Smooth muscle cell (in vitro differentiated cells): ENCODE measurements around the gene SCUBE1. TPM values are rescaled to one million over a fixed set of nuclear protein-coding genes. Genes with fewer than 3 reads are reported as not detected.

ENCODE experiments used
- DNase-seq: peaks from one replicate; lab custom pipeline; 2025; ENCODE audit not compliant: unreplicated experiment; lab: John Stamatoyannopoulos, UW
- H2AFZ ChIP-seq: fragments of 200-600 bp; sonication (generic); 2 replicates; pipeline ENCODE4 v1.6.0; 2016; ENCODE audit warnings: antibody characterized with exemption, low read depth, mild to moderate bottlenecking
- H3F3A ChIP-seq: fragments of 200-600 bp; sonication (generic); 2 replicates; pipeline ENCODE4 v1.6.0; 2017; ENCODE audit warnings: antibody characterized with exemption, low read depth
- H3K27ac ChIP-seq: fragments of 200-600 bp; sonication (generic); 2 replicates; pipeline ENCODE4 v1.5.1; 2016; ENCODE audit warnings: low read depth, mild to moderate bottlenecking
- H3K27me3 ChIP-seq: fragments of 200-600 bp; sonication (generic); 2 replicates; pipeline ENCODE4 v1.6.1; 2016; ENCODE audit warnings: low read depth, mild to moderate bottlenecking
- H3K36me3 ChIP-seq: fragments of 200-600 bp; sonication (generic); 2 replicates; pipeline ENCODE4 v1.5.1; 2016; ENCODE audit warnings: low read depth
- H3K4me1 ChIP-seq: fragments of 200-600 bp; sonication (generic); 2 replicates; pipeline ENCODE4 v1.5.1; 2016; ENCODE audit warnings: low read depth
- H3K4me2 ChIP-seq: fragments of 200-600 bp; sonication (generic); 2 replicates; pipeline ENCODE4 v1.6.0; 2016; ENCODE audit warnings: mild to moderate bottlenecking
- H3K4me3 ChIP-seq: fragments of 200-600 bp; sonication (generic); 2 replicates; pipeline ENCODE4 v1.5.1; 2016; ENCODE audit warnings: mild to moderate bottlenecking
- H3K79me2 ChIP-seq: fragments of 200-600 bp; sonication (generic); 2 replicates; pipeline ENCODE4 v1.6.0; 2016; ENCODE audit warnings: low read depth, mild to moderate bottlenecking
- H3K9ac ChIP-seq: fragments of 200-600 bp; sonication (generic); 2 replicates; pipeline ENCODE4 v1.6.0; 2016; ENCODE audit warnings: low read depth
- H3K9me3 ChIP-seq: fragments of 200-600 bp; sonication (generic); replicated peaks from 2 replicates; pipeline ENCODE4 v1.5.1; 2016; ENCODE audit warnings: low read depth
- H4K20me1 ChIP-seq: fragments of 200-600 bp; sonication (generic); 2 replicates; pipeline ENCODE4 v1.6.0; 2016; ENCODE audit warnings: low read depth
- CTCF ChIP-seq: fragments of 200-600 bp; sonication (generic); IDR thresholded peaks from 2 replicates; pipeline ENCODE4 v1.5.1; 2017; ENCODE audit warnings: borderline replicate concordance, mild to moderate bottlenecking, antibody characterized with exemption; ENCODE audit not compliant: insufficient read depth, poor library complexity, severe bottlenecking
- whole genome bisulfite sequencing: methylation state at CpG from one replicate; pipeline ENCODE4 v1.1.7; 2016; ENCODE audit warnings: low lambda C conversion rate; 5-methylcytosine and 5-hydroxymethylcytosine counted together
- polyA plus RNA-seq: library from polyadenylated mRNA; unstranded; fragments of >200 nt; fragmentation: Nextera tagmentation; extraction: Ambion mirVana; gene quantifications from 2 replicates; pipeline ENCODE4 v1.2.1, GENCODE V29; 2016
- total RNA-seq: library from RNA; depleted of rRNA; stranded (reverse); fragments of >200 nt; gene quantifications from 2 replicates; pipeline ENCODE4 v1.2.3, GENCODE V29; 2014

The SCUBE1 gene
- total and polyA plus RNA-seq, 2 experiments from 2014 or later, result 13.4 to 16.3 TPM

- WGBS, result 92% methylated on average over 6 of the region's 6 CpGs
- no peaks in the 10 kb centered on the region for H3K36me3 ChIP-seq
- peaks cover 20% of the 10 kb centered on the region for H3K27me3 ChIP-seq
- H3K4me1 ChIP-seq, result peaks cover 11% of the 10 kb centered on the region
- H3K27ac ChIP-seq, result no peak overlapping the region
- H4K20me1 ChIP-seq, result no peaks in the 10 kb centered on the region
- no peak overlapping the region for H3K4me2 ChIP-seq
- H3F3A ChIP-seq, result no peaks in the 10 kb centered on the region
- H3K9ac ChIP-seq, result no peak overlapping the region
- no peaks in the 10 kb centered on the region for H3K79me2 ChIP-seq
- DNase-seq, result no peak
- no peak for TF ChIP-seq CTCF
- H3K4me3 ChIP-seq, result no peak overlapping the region
- H3K9me3 ChIP-seq, result no peaks in the 10 kb centered on the region
- no peak overlapping the region for H2AFZ ChIP-seq
Observed at GRCh38 chr22:43365715-43366440, 22.7 kb upstream of the SCUBE1 start.

- no peak for TF ChIP-seq CTCF
- 86% methylated on average over 8 of the region's 8 CpGs for WGBS
- Histone ChIP-seq H3K4me2 (no peak overlapping the region), H3K9me3 (no peaks in the 10 kb centered on the region), H2AFZ (no peak overlapping the region), H3K4me3 (no peak overlapping the region), H4K20me1 (no peaks in the 10 kb centered on the region), H3K79me2 (no peaks in the 10 kb centered on the region), H3K4me1 (peaks cover 11% of the 10 kb centered on the region), H3F3A (no peaks in the 10 kb centered on the region), H3K27me3 (peaks cover 20% of the 10 kb centered on the region), H3K27ac (no peak overlapping the region), H3K36me3 (no peaks in the 10 kb centered on the region), H3K9ac (no peak overlapping the region)
- DNase-seq, result no peak
Observed at GRCh38 chr22:43364169-43364435, 20.9 kb upstream of the SCUBE1 start.

GRCh38 chr22:43363315-43364168 is 20.4 kb upstream of the SCUBE1 start:
- H3K4me3 ChIP-seq, result no peak overlapping the region
- no peaks in the 10 kb centered on the region for H4K20me1 ChIP-seq
- H3K9me3 ChIP-seq, result no peaks in the 10 kb centered on the region
- H3K27ac ChIP-seq, result no peak overlapping the region
- H3K9ac ChIP-seq, result no peak overlapping the region
- peaks cover 11% of the 10 kb centered on the region for H3K4me1 ChIP-seq
- no peaks in the 10 kb centered on the region for H3F3A ChIP-seq
- H2AFZ ChIP-seq, result no peak overlapping the region
- TF ChIP-seq CTCF, result no peak
- H3K27me3 ChIP-seq, result peaks cover 19% of the 10 kb centered on the region
- DNase-seq, result no peak
- H3K4me2 ChIP-seq, result no peak overlapping the region
- no peaks in the 10 kb centered on the region for H3K36me3 ChIP-seq
- no peaks in the 10 kb centered on the region for H3K79me2 ChIP-seq
- WGBS, result 91% methylated on average over 27 of the region's 27 CpGs

- no peaks in the 10 kb centered on the region for H4K20me1 ChIP-seq
- WGBS, result 95% methylated on average over 9 of the region's 9 CpGs
- no peak overlapping the region for H3K27ac ChIP-seq
- H3K36me3 ChIP-seq, result no peaks in the 10 kb centered on the region
- no peaks in the 10 kb centered on the region for H3K27me3 ChIP-seq
- no peak for TF ChIP-seq CTCF
- no peaks in the 10 kb centered on the region for H3F3A ChIP-seq
- no peak overlapping the region for H3K9ac ChIP-seq
- no peak overlapping the region for H2AFZ ChIP-seq
- H3K9me3 ChIP-seq, result no peaks in the 10 kb centered on the region
- no peak overlapping the region for H3K4me2 ChIP-seq
- H3K4me1 ChIP-seq, result peaks cover 16% of the 10 kb centered on the region
- H3K79me2 ChIP-seq, result no peaks in the 10 kb centered on the region
- no peak overlapping the region for H3K4me3 ChIP-seq
- no peak for DNase-seq
Observed at GRCh38 chr22:43360576-43360975, 17.4 kb upstream of the SCUBE1 start.
